Left ventricle myocardium superior (tissue), 1 donor: ENCODE results near the gene ZC4H2. TPM values are rescaled to one million over a fixed set of nuclear protein-coding genes. Genes with fewer than 3 reads are reported as not detected.
"Not testable (repeated sequence)": the region's sequence is repeated elsewhere in the genome, so short reads cannot be mapped to it uniquely, and the experiment has no call there.

Experiments
- ATAC-seq: fragments of 200-7000 bp; cut with Tn5 transposase; one replicate; pipeline ENCODE4 v1.9.1; 2020; ENCODE audit warnings: mild to moderate bottlenecking, moderate library complexity
- DNase-seq: peaks from one replicate; pipeline ENCODE4 v3.0.0-alpha.2; 2020
- intact Hi-C: fragments of 100-400 bp; cut with micrococcal nuclease; formaldehyde crosslinking; loops from one replicate; pipeline ENCODE4 v1.11.0; 2022
- long read RNA-seq: library from polyadenylated mRNA; unstranded; transcript quantifications from one replicate; pipeline ENCODE4 v2.0.0, GENCODE V29; 2021
- total RNA-seq: library from RNA; stranded (reverse); fragmentation: NEBNext Ultra II Directional; extraction: Animal tissue kit (Norgen Biotek cat#: 25700); gene quantifications from one replicate; pipeline ENCODE4 v1.2.1, GENCODE V29; 2021
- donor health status: DM: no; HTN: yes; CAD: no; lungs with severe emphysema.

The ZC4H2 gene
- 3.1 TPM for total RNA-seq
- long read RNA-seq, partial matches to known transcripts, result 1 of 2 reads
- long read RNA-seq, other reads (novel, unspliced or antisense), result 1 of 2 reads

- DNase-seq (peak; percentile 78), ATAC-seq (peak; percentile 100)
- intact Hi-C loops, result no loop called here
These were observed at the start of gene ZC4H2 for GRCh38 chrX:64975989-64976672. Gene ZC4H2 (minus strand): TSS chrX:64976450. CDS start chrX:64976377, 73 bp downstream.

DNA sequence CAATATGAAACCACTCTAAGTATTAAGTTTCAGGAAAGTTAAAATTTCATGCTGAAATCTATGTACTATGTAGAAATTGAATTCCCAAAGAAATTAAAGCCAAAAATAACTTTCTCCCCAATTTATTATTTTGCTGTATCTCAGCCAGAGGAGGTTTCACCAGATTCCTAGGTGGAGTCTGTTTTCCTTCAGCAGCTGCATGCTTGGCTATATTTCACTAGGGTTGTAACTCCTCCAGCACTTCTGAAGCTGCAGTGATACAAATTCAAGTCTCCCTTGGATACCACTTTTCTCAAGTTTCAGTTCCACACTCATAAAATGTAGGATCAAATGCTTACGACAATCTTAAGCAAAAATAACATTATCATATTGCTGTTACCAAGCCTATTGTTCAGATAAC lies 41.2 kb upstream of the ZC4H2 start:
- intact Hi-C loops, result no loop called here
- no peak for DNase-seq
- peak; percentile 63 for ATAC-seq

GRCh38 chrX:65014230-65014629 lies 38.0 kb upstream of the ZC4H2 start:
- ATAC-seq (no peak), DNase-seq (no peak)
- intact Hi-C loops, result no loop called here

GRCh38 chrX:65009459-65009858 lies 33.2 kb upstream of the ZC4H2 start:
- ATAC-seq (no peak), DNase-seq (no peak)
- intact Hi-C loops, result no loop called here

DNA sequence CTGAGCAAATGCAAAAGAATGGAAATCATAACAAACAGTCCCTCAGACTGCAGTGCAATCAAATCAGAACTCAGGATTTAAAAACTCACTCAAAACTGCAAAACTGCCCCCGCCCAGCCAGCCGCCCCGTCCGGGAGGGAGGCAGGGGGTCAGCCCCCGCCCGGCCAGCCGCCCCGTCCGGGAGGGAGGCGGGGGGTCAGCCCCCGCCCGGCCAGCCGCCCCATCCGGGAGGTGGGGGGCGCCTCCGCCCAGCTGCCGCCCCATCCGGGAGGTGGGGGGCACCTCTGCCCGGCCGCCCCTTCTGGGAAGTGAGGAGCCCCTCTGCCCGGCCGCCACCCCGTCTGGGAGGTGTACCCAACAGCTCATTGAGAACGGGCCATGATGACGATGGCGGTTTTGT lies 26.0 kb upstream of the ZC4H2 start:
- intact Hi-C loops, ATAC-seq, DNase-seq: not testable (repeated sequence)

- intact Hi-C loops, result no loop called here
- no peak for DNase-seq
- no peak for ATAC-seq
These were observed 20.6 kb upstream of the ZC4H2 start for GRCh38 chrX:64996805-64997204.

- intact Hi-C loops, result no loop called here
- DNase-seq (no peak), ATAC-seq (no peak)
These were observed 18.0 kb upstream of the ZC4H2 start for GRCh38 chrX:64994131-64994798.

DNA sequence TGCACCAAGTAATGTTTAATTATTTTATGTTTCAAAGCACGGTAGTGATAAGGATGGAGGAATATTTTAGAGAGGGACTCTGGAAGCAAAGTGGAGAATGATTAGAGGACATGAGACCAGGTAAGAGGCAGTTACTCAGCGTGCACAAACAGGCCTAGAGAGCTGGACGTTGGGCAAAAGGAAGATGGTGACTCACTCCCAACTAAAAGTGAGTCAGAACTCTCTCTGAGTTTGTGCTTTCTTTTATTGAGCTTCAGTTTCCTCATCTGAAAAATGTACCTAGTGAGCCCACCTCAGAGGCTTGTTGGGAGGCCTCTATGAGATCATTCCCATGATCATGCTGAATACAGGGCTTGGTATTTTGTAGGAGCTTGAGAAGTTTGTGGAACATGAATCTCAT lies 1.6 kb upstream of the ZC4H2 start:
- ATAC-seq (no peak), DNase-seq (no peak)
- intact Hi-C loops, result no loop called here

DNA sequence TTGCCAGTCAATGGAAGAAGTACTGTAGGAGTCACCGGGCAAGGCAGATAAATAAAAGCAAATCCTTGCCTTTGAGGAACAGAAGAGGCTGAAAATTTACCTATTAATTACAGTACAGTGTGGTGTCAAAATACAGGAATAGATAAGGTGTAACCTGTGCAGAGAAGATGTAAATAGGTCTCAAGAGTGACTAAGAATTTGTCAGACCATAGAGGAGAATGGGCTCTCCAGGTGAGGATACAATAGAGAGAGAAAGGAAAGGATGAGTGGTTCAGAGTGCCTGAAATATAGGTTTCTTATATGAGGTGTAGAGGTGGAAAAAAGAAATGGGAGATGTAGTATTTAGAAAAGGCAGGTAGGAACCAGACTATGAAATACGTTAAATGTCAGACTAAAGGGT lies 801 bp upstream of the ZC4H2 start:
- DNase-seq, result no peak
- intact Hi-C loops, result no loop called here
- no peak for ATAC-seq

- no peak for ATAC-seq
- intact Hi-C loops, result no loop called here
- DNase-seq, result no peak
These were observed 407 bp upstream of the ZC4H2 start for GRCh38 chrX:64976673-64977040.

DNA sequence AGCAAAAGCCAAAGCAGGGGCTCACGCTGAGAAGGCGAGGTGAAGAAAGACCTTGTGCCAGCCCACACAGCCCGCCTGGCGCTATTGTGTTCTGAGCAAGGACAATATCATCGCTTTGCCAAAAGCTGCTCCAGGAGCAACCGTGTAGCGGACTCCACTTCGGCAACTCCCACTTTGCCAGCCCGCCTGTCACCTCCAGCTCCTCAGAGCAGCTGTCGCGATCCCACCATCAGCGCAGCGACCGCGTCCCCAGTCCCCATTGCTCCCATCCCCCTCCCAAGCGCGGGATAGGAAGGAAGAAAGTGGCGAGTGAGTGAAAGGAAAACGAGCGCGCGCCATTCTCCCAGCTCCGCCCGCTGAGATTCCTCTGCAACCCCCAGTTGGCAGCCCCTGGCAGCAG lies 759 bp downstream of the ZC4H2 start:
- peak; percentile 28 for DNase-seq
- peak; percentile 75 for ATAC-seq
- intact Hi-C loops, result no loop called here

- intact Hi-C loops, result no loop called here
- DNase-seq (no peak), ATAC-seq (no peak)
These were observed 50.8 kb downstream of the ZC4H2 start for GRCh38 chrX:64925480-64925879.

- no peak for ATAC-seq
- intact Hi-C loops, result no loop called here
These were observed 68.1 kb downstream of the ZC4H2 start for GRCh38 chrX:64908121-64908520.

GRCh38 chrX:64894454-64895038 lies 81.7 kb downstream of the ZC4H2 start:
- intact Hi-C loops, result no loop called here
- ATAC-seq, result no peak
- no peak for DNase-seq

More at GRCh38 chrX:64908121-64908520, 68.1 kb downstream of the ZC4H2 start:
- DNase-seq, result no peak

GRCh38 chrX:64885850-64886249 lies 90.4 kb downstream of the ZC4H2 start:
- DNase-seq (no peak), ATAC-seq (no peak)
- intact Hi-C loops, result no loop called here

DNA sequence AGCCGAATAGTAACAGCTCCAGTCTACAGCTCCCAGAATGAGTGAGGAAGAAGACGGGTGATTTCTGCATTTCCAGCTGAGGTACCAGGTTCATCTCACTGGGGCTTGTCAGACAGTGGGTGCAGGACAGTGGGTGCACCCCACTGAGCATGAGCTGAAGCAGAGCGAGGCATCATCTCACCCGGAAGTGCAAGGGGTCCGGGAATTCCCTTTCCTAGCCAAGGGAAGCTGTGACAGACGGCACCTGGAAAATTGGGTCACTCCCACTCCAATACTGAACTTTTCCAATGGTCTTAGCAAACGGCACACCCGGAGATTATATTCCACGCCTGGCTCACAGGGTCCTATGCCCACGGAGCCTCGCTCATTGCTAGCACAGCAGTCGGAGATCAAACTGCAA lies 97.5 kb downstream of the ZC4H2 start:
- ATAC-seq, DNase-seq, intact Hi-C loops: not testable (repeated sequence)

- intact Hi-C loops, result no loop called here
- ATAC-seq (no peak), DNase-seq (no peak)
These were observed 109.0 kb downstream of the ZC4H2 start for GRCh38 chrX:64867217-64867616.
